ENCODE results near the gene ERF.

ERF gene

GRCh38 chr19:42254850-42255765, at the start of gene ERF:
TSS of gene ERF (minus strand) at chr19:42255128. CDS start at chr19:42254999, 129 bp downstream.
- in situ Hi-C loops (cut with HindIII; ENCODE audit: low pct_ligation_motif_present, low sequenced_read_pairs): no loop called here
- Histone ChIP-seq H3K27me3 (replicated peaks) (no peaks in the 10 kb centered on the region), H3K4me3 (ENCODE audit: low read depth, low read length) (peak within 1 kb of the TSS; percentile 93), H3K36me3 (replicated peaks) (peaks cover 3% of the 10 kb centered on the region), H3K27ac (peak within 1 kb of the TSS; percentile 78)
- no peak for TF ChIP-seq CTCF (IDR thresholded peaks at IDR 0.05; ENCODE audit: low read depth, low read length, missing control alignments)
- peak; percentile 88 for DNase-seq

- no peak for TF ChIP-seq CTCF (IDR thresholded peaks at IDR 0.05; ENCODE audit: low read depth, low read length, missing control alignments)
- Histone ChIP-seq H3K27ac (no peak overlapping the region), H3K27me3 (replicated peaks) (no peaks in the 10 kb centered on the region), H3K4me3 (ENCODE audit: low read depth, low read length) (no peak overlapping the region), H3K36me3 (replicated peaks) (no peaks in the 10 kb centered on the region)
- DNase-seq: no peak
- in situ Hi-C loops (cut with HindIII; ENCODE audit: low pct_ligation_motif_present, low sequenced_read_pairs): no loop called here
These were observed 48.9 kb upstream of the ERF start for GRCh38 chr19:42303876-42304275.

GRCh38 chr19:42303101-42303464, 48.2 kb upstream of the ERF start:
- TF ChIP-seq CTCF (IDR thresholded peaks at IDR 0.05; ENCODE audit: low read depth, low read length, missing control alignments): no peak
- in situ Hi-C loops (cut with HindIII; ENCODE audit: low pct_ligation_motif_present, low sequenced_read_pairs): no loop called here
- Histone ChIP-seq H3K27ac (no peak overlapping the region), H3K36me3 (replicated peaks) (no peaks in the 10 kb centered on the region), H3K27me3 (replicated peaks) (no peaks in the 10 kb centered on the region), H3K4me3 (ENCODE audit: low read depth, low read length) (peak overlapping the region; percentile 80)
- no peak for DNase-seq

GRCh38 chr19:42301646-42302203, 46.8 kb upstream of the ERF start, which contains the start of gene PRR19:
TSS of gene PRR19 (plus strand) at chr19:42302132. CDS start at chr19:42309585, 7,453 bp downstream.
- Histone ChIP-seq H3K27ac (no peak within 1 kb of the TSS), H3K27me3 (replicated peaks) (no peaks in the 10 kb centered on the region), H3K36me3 (replicated peaks) (peaks cover 4% of the 10 kb centered on the region), H3K4me3 (ENCODE audit: low read depth, low read length) (peak within 1 kb of the TSS; percentile 80)
- TF ChIP-seq CTCF (IDR thresholded peaks at IDR 0.05; ENCODE audit: low read depth, low read length, missing control alignments): no peak
- no peak for DNase-seq
- in situ Hi-C loops (cut with HindIII; ENCODE audit: low pct_ligation_motif_present, low sequenced_read_pairs): no loop called here

- Histone ChIP-seq H3K27ac (no peak overlapping the region), H3K36me3 (replicated peaks) (peaks cover 31% of the 10 kb centered on the region), H3K27me3 (replicated peaks) (no peaks in the 10 kb centered on the region), H3K4me3 (ENCODE audit: low read depth, low read length) (no peak overlapping the region)
- TF ChIP-seq CTCF (IDR thresholded peaks at IDR 0.05; ENCODE audit: low read depth, low read length, missing control alignments): no peak
- in situ Hi-C loops (cut with HindIII; ENCODE audit: low pct_ligation_motif_present, low sequenced_read_pairs): no loop called here
- DNase-seq: no peak
These were observed 42.1 kb upstream of the ERF start for GRCh38 chr19:42297039-42297438.

All from brain microvascular endothelial cell (primary cell).